GM18498 (cell line): Measurements from ENCODE around the gene CPSF6.
"Not testable (repeated sequence)": the region's sequence is repeated elsewhere in the genome, so short reads cannot be mapped to it uniquely, and the experiment has no call there.

Source experiments
- ATAC-seq: cut with Tn5 transposase; IDR thresholded peaks from one replicate; pipeline ENCODE4 v1.9.1; 2021; ENCODE audit warnings: mild to moderate bottlenecking, moderate library complexity; ENCODE audit not compliant: unreplicated experiment

Gene CPSF6

GRCh38 chr12:69258655-69259054, 19.3 kb downstream of the CPSF6 start:
- ATAC-seq, result no peak

- no peak for ATAC-seq
Measured at GRCh38 chr12:69262264-69262974, 23.1 kb downstream of the CPSF6 start.

- no peak for ATAC-seq
Measured at GRCh38 chr12:69265205-69265604, 25.8 kb downstream of the CPSF6 start.

- ATAC-seq, result not testable (repeated sequence)
Measured at GRCh38 chr12:69265633-69266032, 26.3 kb downstream of the CPSF6 start.

GRCh38 chr12:69266036-69266635, 26.8 kb downstream of the CPSF6 start:
- no peak for ATAC-seq

- ATAC-seq, result no peak
Measured at GRCh38 chr12:69269736-69270135, 30.4 kb downstream of the CPSF6 start.

GRCh38 chr12:69272511-69272910, 33.1 kb downstream of the CPSF6 start:
- ATAC-seq, result no peak

GRCh38 chr12:69274861-69275260, 35.5 kb downstream of the CPSF6 start:
- no peak for ATAC-seq

GRCh38 chr12:69275471-69275891, 36.1 kb downstream of the CPSF6 start:
- no peak for ATAC-seq

GRCh38 chr12:69278814-69279782, 39.7 kb downstream of the CPSF6 start:
- no peak for ATAC-seq

GRCh38 chr12:69284131-69284530, 44.8 kb downstream of the CPSF6 start:
- ATAC-seq, result no peak

- no peak for ATAC-seq
Measured at GRCh38 chr12:69287556-69287955, 48.2 kb downstream of the CPSF6 start.

- ATAC-seq, result peak; percentile 100
Measured at GRCh38 chr12:69290545-69291277, 51.3 kb downstream of the CPSF6 start.

GRCh38 chr12:69291278-69291593, 51.9 kb downstream of the CPSF6 start:
- ATAC-seq, result no peak

- no peak for ATAC-seq
Measured at GRCh38 chr12:69298133-69298532, 58.8 kb downstream of the CPSF6 start.

- no peak for ATAC-seq
Measured at GRCh38 chr12:69298947-69299346, 59.6 kb downstream of the CPSF6 start.

GRCh38 chr12:69304284-69304683, 64.9 kb downstream of the CPSF6 start:
- no peak for ATAC-seq

- ATAC-seq, result no peak
Measured at GRCh38 chr12:69309461-69309860, 70.1 kb downstream of the CPSF6 start.

GRCh38 chr12:69313209-69313608, 73.8 kb downstream of the CPSF6 start:
- ATAC-seq, result no peak

- not testable (repeated sequence) for ATAC-seq
Measured at GRCh38 chr12:69316784-69317183, 77.4 kb downstream of the CPSF6 start.

- not testable (repeated sequence) for ATAC-seq
Measured at GRCh38 chr12:69317233-69317632, 77.9 kb downstream of the CPSF6 start.
